ENCODE data around the gene SMIM44. TPM values are rescaled to one million over a fixed set of nuclear protein-coding genes. Genes with fewer than 3 reads are reported as not detected.

Gene SMIM44
- total RNA-seq, 3 donors from 2014 or later: not detected

DNA sequence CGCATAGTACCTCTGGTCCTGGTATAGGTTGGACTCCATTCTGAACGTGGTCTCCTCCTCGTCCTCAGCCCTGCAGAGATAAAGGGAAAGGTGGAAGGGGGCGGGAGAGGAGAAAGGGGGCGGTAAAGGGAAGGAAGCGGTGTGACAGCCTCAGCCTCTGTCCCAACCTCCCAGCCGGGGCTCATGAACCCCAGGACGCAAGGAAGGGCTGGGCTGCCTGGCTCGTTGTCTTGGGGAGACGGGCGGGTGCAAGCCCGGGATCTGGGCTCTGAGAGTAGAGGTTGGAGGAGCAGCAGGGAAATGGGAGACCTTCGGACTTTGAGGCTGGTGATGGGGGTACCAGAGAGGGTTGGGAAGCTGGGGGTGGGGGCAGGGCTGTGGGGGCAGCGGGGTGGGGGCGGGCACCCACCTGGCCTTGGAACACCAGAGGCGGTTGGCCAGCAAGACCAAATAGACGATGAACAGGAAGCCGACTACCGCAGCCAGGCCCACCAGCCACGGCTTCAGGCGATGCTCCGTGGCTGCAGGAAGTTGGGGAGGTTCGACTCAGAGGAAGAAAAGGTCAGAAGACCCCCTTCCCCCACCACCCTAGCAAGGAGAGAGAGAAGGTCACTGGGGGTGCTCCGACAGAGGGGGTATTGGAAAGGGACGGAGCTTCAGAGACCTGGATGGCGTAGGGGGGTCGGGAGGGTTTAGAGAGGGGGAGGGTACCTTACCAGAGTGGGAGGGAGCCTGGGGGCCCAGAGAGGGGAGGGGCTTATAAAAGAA, 4.6 kb downstream of the SMIM44 start:
- peaks cover 8 to 34% of the 10 kb centered on the region in 2 donors for H3K27me3 ChIP-seq
- no peaks in the 10 kb centered on the region for H3K9me3 ChIP-seq
- no peak for DNase-seq (ENCODE audit: low spot score in 2 of 2)
- no peaks in the 10 kb centered on the region for H3K4me1 ChIP-seq
- TF ChIP-seq POLR2A (IDR thresholded peaks at IDR 0.05) (no peak), POLR2AphosphoS5 (IDR thresholded peaks at IDR 0.05) (no peak)
- TF ChIP-seq, protein P1, sequence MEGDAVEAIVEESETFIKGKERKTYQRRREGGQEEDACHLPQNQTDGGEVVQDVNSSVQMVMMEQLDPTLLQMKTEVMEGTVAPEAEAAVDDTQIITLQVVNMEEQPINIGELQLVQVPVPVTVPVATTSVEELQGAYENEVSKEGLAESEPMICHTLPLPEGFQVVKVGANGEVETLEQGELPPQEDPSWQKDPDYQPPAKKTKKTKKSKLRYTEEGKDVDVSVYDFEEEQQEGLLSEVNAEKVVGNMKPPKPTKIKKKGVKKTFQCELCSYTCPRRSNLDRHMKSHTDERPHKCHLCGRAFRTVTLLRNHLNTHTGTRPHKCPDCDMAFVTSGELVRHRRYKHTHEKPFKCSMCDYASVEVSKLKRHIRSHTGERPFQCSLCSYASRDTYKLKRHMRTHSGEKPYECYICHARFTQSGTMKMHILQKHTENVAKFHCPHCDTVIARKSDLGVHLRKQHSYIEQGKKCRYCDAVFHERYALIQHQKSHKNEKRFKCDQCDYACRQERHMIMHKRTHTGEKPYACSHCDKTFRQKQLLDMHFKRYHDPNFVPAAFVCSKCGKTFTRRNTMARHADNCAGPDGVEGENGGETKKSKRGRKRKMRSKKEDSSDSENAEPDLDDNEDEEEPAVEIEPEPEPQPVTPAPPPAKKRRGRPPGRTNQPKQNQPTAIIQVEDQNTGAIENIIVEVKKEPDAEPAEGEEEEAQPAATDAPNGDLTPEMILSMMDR (IDR thresholded peaks at IDR 0.05): no peak
- H3K4me3 ChIP-seq: no peak overlapping the region
- intact Hi-C loops (cut with DNase I; ENCODE audit: low total_unique reads): no loop called here
- no peaks in the 10 kb centered on the region for H3K36me3 ChIP-seq
- no peak overlapping the region for H3K27ac ChIP-seq

DNA sequence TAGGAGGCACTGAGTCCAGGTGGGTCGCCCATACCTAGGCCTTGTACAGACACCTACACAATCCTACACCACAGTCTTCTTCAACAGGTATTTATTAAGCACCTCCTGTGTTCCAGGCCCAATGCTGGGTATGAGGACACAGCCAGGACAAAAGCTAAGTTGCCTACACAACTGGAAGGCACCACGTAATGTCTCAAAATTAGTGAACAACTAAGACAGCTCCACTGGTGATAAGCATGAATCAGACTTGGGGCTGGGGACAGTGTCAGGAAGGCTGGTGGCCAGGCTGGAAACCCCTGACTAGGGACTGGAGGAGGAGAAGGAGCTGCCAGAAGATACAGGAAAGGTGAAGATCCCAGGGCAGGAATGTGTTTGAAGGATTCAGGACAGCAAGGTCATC, 5.3 kb downstream of the SMIM44 start:
- Histone ChIP-seq H3K27me3 (peaks cover 8 to 29% of the 10 kb centered on the region in 2 donors), H3K27ac (no peak overlapping the region), H3K9me3 (no peaks in the 10 kb centered on the region), H3K36me3 (no peaks in the 10 kb centered on the region), H3K4me3 (no peak overlapping the region), H3K4me1 (no peaks in the 10 kb centered on the region)
- TF ChIP-seq POLR2A (IDR thresholded peaks at IDR 0.05) (no peak), POLR2AphosphoS5 (IDR thresholded peaks at IDR 0.05) (no peak)
- TF ChIP-seq, protein P1 (IDR thresholded peaks at IDR 0.05): no peak
- no peak for DNase-seq (ENCODE audit: low spot score in 2 of 2)
- intact Hi-C loops (cut with DNase I; ENCODE audit: low total_unique reads): no loop called here

DNA sequence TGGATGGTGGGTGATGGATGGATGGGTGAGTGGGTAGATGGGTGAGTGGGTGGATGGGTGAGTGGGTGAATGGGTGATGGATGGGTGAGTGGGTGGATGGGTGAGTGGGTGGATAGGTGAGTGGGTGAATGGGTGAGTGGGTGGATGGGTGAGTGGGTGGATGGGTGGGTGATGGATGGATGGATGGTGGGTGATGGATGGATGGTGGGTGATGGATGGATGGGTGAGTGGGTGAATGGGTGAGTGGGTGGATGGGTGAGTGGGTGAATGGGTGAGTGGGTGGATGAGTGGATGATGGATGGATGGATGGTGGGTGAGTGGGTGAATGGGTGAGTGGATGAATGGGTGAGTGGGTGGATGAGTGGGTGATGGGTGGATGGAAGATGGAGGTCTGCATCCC, 5.7 kb downstream of the SMIM44 start:
- TF ChIP-seq POLR2AphosphoS5 (IDR thresholded peaks at IDR 0.05) (no peak), POLR2A (IDR thresholded peaks at IDR 0.05) (no peak)
- TF ChIP-seq, protein P1 (IDR thresholded peaks at IDR 0.05): no peak
- H3K4me1 ChIP-seq: no peaks in the 10 kb centered on the region
- H3K9me3 ChIP-seq: no peaks in the 10 kb centered on the region
- H3K27me3 ChIP-seq: peaks cover 8 to 25% of the 10 kb centered on the region in 2 donors
- no peak overlapping the region for H3K4me3 ChIP-seq
- DNase-seq (ENCODE audit: low spot score in 2 of 2): no peak
- H3K27ac ChIP-seq: no peak overlapping the region
- intact Hi-C loops (cut with DNase I; ENCODE audit: low total_unique reads): no loop called here
- H3K36me3 ChIP-seq: no peaks in the 10 kb centered on the region

DNA sequence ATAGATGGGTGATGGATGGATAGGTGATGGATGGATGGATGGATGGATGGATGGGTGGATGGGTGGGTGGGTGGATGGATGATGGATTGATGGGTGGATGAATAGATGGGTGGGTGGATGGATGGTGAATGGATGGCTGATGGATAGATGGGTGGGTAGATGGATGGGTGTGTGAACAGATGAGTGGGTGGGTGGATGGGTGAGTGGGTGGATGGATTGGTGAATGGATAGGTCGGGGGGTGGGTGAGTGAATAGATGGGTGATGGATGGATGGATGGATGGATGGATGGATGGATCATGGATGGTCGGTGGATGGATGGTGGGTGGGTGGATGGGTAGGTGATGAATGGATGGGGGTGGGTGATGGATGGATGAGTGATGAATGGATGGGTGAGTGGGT, 6.4 kb downstream of the SMIM44 start:
- intact Hi-C loops (cut with DNase I; ENCODE audit: low total_unique reads): no loop called here
- H3K27me3 ChIP-seq: peaks cover 8 to 18% of the 10 kb centered on the region in 2 donors
- H3K9me3 ChIP-seq: no peaks in the 10 kb centered on the region
- H3K36me3 ChIP-seq: no peaks in the 10 kb centered on the region
- no peak for DNase-seq (ENCODE audit: low spot score in 2 of 2)
- H3K4me3 ChIP-seq: no peak overlapping the region
- H3K4me1 ChIP-seq: peaks cover 0 to 3% of the 10 kb centered on the region in 2 donors
- TF ChIP-seq, protein P1 (IDR thresholded peaks at IDR 0.05): no peak
- no peak for TF ChIP-seq POLR2A (IDR thresholded peaks at IDR 0.05)
- TF ChIP-seq POLR2AphosphoS5 (IDR thresholded peaks at IDR 0.05): no peak
- H3K27ac ChIP-seq: no peak overlapping the region

DNA sequence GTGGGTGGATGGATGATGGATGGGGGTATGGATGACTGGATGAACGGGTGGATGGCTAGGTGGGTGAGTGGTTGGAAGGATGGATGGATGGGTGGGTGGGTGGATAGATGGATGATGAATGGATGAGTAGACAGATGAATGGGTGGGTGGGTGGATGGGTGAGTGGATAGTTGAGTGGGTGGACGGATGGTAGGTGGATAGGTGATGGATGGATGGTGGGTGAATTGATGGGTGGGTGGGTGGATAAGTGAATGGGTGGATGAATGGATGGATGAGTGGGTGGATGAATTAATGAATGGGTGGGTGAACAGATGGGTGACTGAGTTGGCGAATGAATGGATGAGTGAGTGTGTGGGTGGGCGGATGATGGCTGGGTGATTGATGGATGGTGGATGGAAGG, 7.8 kb downstream of the SMIM44 start:
- peaks cover 5 to 6% of the 10 kb centered on the region in 2 donors for H3K27me3 ChIP-seq
- TF ChIP-seq POLR2AphosphoS5 (IDR thresholded peaks at IDR 0.05) (no peak), POLR2A (IDR thresholded peaks at IDR 0.05) (no peak)
- TF ChIP-seq, protein P1 (IDR thresholded peaks at IDR 0.05): no peak
- intact Hi-C loops (cut with DNase I; ENCODE audit: low total_unique reads): no loop called here

More for the DNA sequence above, 7.8 kb downstream of the SMIM44 start:
- H3K4me3 ChIP-seq: no peak overlapping the region
- peaks cover 0 to 3% of the 10 kb centered on the region in 2 donors for H3K4me1 ChIP-seq
- no peak overlapping the region for H3K27ac ChIP-seq
- DNase-seq (ENCODE audit: low spot score in 2 of 2): no peak
- no peaks in the 10 kb centered on the region for H3K36me3 ChIP-seq
- H3K9me3 ChIP-seq: no peaks in the 10 kb centered on the region
